ENCODE results near the gene ITPR2. TPM values are rescaled to one million over a fixed set of nuclear protein-coding genes. Genes with fewer than 3 reads are reported as not detected.
"Not testable (repeated sequence)": the region's sequence is repeated elsewhere in the genome, so short reads cannot be mapped to it uniquely, and the experiment has no call there.

The ITPR2 gene
- total RNA-seq, 3 donors from 2014 or later: 18.2 to 26.7 (median 21.0) TPM

DNA sequence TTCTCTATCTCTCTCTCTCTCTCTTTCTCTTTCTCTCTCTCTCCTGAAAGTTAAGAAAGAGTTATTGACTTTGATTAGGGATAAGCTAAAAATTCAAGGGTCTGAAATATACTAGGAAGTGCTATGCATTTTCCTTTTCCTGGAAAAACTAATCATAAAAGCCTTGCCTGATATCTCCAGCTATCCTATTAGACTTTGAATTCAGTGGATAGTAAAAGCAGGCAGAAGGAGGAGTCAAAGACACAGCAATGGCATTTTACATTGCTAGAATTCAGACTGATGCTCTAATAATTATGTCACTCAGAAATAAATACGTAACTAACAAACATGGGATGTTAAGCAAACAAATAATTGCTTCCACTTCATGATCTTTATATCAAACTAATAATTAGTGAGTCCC lies 365.6 kb downstream of the ITPR2 start:
- Mint-ChIP-seq H3K9me3 (no peaks in the 10 kb centered on the region), H3K4me1 (ENCODE audit: low read depth) (no peaks in the 10 kb centered on the region), H3K27me3 (ENCODE audit: low read depth) (no peaks in the 10 kb centered on the region), H3K4me3 (no peak overlapping the region), H3K36me3 (ENCODE audit: insufficient read depth) (peaks cover 38% of the 10 kb centered on the region)
- DNase-seq (no peak), ATAC-seq (no peak)

DNA sequence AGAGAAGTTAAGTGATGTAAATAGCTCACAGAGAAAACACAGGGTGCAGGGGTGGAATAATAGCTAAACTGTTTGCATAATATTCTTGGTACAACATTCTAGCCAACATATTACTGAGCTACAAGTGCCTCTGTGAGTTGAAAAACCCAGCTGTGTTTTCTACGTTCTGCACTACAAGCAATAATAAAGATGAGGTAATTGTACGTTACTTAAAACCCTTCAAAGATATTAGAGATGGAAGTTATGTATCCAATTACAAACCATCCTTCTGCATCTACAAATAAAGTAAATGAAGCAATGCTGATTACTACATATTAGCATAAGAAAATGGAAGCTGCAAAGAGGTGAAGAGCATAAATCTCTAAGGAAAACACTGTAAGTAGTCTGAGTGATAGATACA lies 366.3 kb downstream of the ITPR2 start:
- Mint-ChIP-seq H3K4me1 (ENCODE audit: low read depth) (no peaks in the 10 kb centered on the region), H3K36me3 (ENCODE audit: insufficient read depth) (peaks cover 36% of the 10 kb centered on the region), H3K27me3 (ENCODE audit: low read depth) (no peaks in the 10 kb centered on the region), H3K4me3 (no peak overlapping the region), H3K9me3 (no peaks in the 10 kb centered on the region)
- no peak for DNase-seq
- ATAC-seq: no peak

DNA sequence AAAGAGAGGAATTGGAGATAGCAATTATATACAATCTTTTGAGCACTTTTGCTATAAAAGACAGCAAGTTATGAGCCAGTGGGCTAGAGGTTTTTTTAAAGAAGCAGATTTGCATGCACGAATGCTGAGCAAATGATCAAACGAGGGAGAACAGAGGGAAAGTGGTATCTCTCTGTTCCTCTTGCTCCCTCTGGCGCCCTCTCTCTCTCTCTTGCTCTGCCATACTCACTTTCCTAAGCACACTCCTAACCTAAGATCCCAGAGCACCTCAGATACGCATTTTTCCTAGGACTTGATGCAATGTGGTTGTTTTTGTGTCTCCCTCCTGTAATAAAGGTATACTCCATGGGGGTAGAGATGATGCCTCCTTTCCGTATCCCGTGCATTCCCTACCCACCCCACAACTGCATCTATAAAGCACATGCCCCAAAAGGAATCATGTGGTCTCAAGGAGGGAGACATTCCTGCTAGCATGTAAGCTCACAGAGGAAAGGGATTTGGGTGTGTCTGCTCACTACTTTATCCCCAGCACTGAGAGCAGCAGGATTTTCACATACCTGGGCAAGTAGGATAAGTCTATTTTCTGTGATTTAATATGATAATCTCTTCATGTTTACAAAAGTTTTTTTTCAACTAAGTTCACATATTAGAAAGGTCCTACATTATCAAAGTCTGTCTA lies 367.4 kb downstream of the ITPR2 start:
- no peak for DNase-seq
- H3K4me1 Mint-ChIP-seq (ENCODE audit: low read depth): no peaks in the 10 kb centered on the region
- no peak overlapping the region for H3K4me3 Mint-ChIP-seq

DNA sequence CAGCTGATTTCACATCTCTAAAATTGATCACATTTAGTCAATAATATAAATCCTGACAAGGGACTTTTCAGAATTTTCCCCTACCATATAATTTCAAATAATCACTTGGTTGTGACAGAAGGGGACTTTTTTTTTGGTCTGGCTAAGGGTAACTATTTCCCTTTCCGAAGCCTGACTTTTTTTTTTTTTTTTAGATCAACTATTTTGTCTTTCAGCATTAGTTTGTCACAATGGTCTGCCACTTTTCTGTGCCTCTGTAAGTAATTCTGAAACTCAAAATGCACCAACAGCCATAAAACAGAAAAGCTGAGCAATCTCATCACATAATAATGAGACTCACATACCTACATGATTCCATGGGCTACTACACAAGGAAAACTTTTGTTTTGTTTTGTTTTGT lies 371.2 kb downstream of the ITPR2 start:
- ATAC-seq: no peak
- H3K36me3 Mint-ChIP-seq (ENCODE audit: insufficient read depth): peaks cover 48% of the 10 kb centered on the region

More for the DNA sequence above, 367.4 kb downstream of the ITPR2 start:
- no peak for ATAC-seq
- H3K9me3 Mint-ChIP-seq: no peaks in the 10 kb centered on the region
- H3K36me3 Mint-ChIP-seq (ENCODE audit: insufficient read depth): peaks cover 32% of the 10 kb centered on the region
- H3K27me3 Mint-ChIP-seq (ENCODE audit: low read depth): no peaks in the 10 kb centered on the region

DNA sequence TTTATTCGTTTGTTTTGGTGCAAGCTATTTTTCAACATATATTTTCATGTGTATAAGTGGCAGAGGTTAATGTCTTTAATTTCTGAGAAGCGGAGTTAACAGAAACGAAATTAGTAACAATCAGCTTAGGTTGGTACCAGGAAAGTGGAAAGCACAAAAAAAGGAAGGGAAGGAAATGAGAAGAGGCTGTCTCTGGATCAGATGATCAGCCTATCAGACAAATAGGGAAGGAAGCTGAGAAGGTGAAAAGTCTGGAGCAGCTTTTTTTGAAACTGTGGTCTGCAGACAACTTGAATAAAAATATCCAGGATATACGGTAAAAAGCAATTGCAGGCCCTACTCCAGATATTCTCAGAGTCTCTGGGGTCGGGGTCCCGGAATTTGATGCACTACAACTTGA lies 372.6 kb downstream of the ITPR2 start:
- Mint-ChIP-seq H3K9me3 (no peaks in the 10 kb centered on the region), H3K4me3 (no peak overlapping the region), H3K4me1 (ENCODE audit: low read depth) (no peaks in the 10 kb centered on the region), H3K36me3 (ENCODE audit: insufficient read depth) (peaks cover 49% of the 10 kb centered on the region), H3K27me3 (ENCODE audit: low read depth) (no peaks in the 10 kb centered on the region)
- no peak for ATAC-seq
- no peak for DNase-seq

More for the DNA sequence above, 371.2 kb downstream of the ITPR2 start:
- Mint-ChIP-seq H3K4me1 (ENCODE audit: low read depth) (no peaks in the 10 kb centered on the region), H3K27me3 (ENCODE audit: low read depth) (no peaks in the 10 kb centered on the region), H3K9me3 (no peaks in the 10 kb centered on the region), H3K4me3 (no peak overlapping the region)
- no peak for DNase-seq

DNA sequence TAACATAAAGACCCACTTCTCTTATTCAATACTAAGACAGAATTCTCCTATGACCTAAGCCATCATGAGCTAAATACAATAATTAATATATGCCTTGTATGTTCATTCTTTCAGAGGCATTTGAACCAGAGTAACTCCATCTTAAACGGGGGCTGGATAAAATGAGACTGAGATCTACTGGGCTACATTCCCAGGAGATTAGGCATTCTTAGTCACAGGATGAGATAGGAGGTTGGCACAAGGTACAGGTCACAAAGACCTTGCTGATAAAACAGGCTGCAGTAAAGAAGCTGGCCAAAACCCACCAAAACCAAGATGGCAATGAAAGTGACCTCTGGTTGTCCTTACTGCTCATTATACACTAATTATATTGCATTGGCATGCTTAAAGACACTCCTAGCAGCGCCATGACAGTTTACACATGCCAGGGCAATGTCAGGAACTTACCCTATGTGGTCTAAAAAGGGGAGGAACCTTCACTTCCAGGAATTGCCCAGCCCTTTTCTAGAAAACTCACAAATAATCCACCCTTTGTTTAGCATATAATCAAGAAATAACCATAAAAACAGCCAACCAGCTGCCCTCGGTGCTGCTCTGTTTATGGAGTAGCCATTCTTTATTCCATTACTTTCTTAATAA lies 376.9 kb downstream of the ITPR2 start:
- ATAC-seq (no peak), DNase-seq (no peak)
- Mint-ChIP-seq H3K4me1 (ENCODE audit: low read depth) (peaks cover 2% of the 10 kb centered on the region), H3K4me3 (no peak overlapping the region), H3K27me3 (ENCODE audit: low read depth) (no peaks in the 10 kb centered on the region), H3K9me3 (no peaks in the 10 kb centered on the region), H3K36me3 (ENCODE audit: insufficient read depth) (peaks cover 48% of the 10 kb centered on the region)

DNA sequence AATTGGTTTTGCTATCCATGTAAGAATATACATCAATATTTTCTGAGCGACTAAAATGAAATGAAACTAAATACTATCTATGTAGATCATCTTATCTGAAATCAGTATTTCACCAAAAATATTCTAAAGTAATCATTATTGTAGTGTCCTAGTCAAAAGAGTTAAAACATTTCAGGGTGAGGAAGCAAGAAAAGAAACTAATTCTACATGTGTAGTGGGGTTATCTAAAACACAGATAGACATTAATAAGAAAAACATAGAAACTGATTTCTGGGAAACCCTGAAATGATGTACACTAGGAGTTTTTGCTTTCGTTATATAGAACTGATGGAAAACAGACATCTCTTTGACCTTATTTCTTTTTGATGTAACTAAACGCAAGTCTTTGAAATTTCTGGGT lies 379.7 kb downstream of the ITPR2 start:
- no peak for ATAC-seq
- peaks cover 39% of the 10 kb centered on the region for H3K36me3 Mint-ChIP-seq (ENCODE audit: insufficient read depth)
- DNase-seq: no peak
- no peaks in the 10 kb centered on the region for H3K9me3 Mint-ChIP-seq
- H3K4me1 Mint-ChIP-seq (ENCODE audit: low read depth): peaks cover 2% of the 10 kb centered on the region
- no peaks in the 10 kb centered on the region for H3K27me3 Mint-ChIP-seq (ENCODE audit: low read depth)
- H3K4me3 Mint-ChIP-seq: no peak overlapping the region

DNA sequence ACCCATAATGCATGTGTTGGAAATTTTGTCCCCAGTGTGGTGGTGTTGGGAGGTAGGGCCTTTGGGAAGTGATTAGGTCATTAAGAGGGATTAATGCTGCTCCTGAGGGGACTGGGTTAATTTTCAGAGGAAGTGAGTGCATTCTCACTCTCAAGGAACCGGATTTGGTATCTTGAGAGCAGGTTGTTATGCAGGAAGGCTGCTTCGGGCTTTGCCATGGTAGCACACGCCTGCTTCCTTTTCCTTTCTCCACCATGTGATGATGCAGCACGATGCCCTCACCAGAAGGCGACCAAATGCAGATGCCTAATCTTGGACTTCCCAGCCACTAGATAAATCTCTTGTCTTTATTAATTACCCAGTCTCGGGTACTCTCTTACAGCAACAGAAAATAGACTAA lies 380.5 kb downstream of the ITPR2 start:
- Mint-ChIP-seq H3K36me3 (ENCODE audit: insufficient read depth) (peaks cover 31% of the 10 kb centered on the region), H3K4me3 (no peak overlapping the region), H3K4me1 (ENCODE audit: low read depth) (peaks cover 2% of the 10 kb centered on the region), H3K27me3 (ENCODE audit: low read depth) (no peaks in the 10 kb centered on the region), H3K9me3 (no peaks in the 10 kb centered on the region)
- DNase-seq: no peak
- no peak for ATAC-seq

DNA sequence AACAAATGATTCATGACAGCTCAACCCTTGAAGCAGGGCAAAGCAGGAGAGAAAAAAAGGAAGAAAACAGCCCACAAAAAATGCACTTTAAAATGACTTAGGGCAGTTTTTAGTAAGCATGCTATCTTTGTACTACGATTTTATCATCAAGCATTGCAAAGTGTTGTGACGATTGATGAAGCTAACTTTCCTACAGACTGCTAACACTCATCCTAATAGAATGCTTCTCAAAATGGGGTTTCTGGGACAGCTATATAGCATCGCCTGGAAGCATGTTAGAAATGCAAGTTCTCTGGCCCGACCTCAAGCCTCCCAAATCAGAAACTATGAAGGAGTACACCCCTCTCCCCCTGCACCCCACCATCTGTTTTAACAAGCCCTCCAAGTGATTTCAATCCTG lies 381.2 kb downstream of the ITPR2 start:
- H3K4me1 Mint-ChIP-seq (ENCODE audit: low read depth): peaks cover 2% of the 10 kb centered on the region
- no peaks in the 10 kb centered on the region for H3K9me3 Mint-ChIP-seq
- H3K36me3 Mint-ChIP-seq (ENCODE audit: insufficient read depth): peaks cover 25% of the 10 kb centered on the region
- ATAC-seq: no peak
- no peak overlapping the region for H3K4me3 Mint-ChIP-seq
- DNase-seq: no peak
- H3K27me3 Mint-ChIP-seq (ENCODE audit: low read depth): no peaks in the 10 kb centered on the region

DNA sequence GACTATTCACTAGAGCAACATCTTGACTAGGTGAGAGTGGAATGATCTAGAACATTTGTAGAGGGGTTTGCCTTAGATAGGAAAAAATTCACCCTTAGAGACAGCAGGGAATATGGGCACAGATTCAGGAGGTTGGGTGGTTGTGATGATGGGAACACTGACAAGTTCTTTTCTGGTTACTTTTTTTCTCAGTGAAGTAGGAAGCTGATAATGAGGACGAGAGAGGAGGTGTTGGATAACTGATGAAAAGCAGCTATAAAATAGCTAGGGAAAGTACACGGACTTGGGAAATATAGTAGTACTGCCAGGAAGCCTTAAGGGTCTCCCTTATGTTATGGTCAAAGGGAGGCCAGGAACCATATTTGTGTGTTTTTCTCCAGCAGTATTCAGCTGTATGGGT lies 387.1 kb downstream of the ITPR2 start:
- Mint-ChIP-seq H3K4me1 (ENCODE audit: low read depth) (no peaks in the 10 kb centered on the region), H3K9me3 (no peaks in the 10 kb centered on the region), H3K27me3 (ENCODE audit: low read depth) (no peaks in the 10 kb centered on the region), H3K4me3 (no peak overlapping the region), H3K36me3 (ENCODE audit: insufficient read depth) (peaks cover 40% of the 10 kb centered on the region)
- DNase-seq (no peak), ATAC-seq (no peak)

DNA sequence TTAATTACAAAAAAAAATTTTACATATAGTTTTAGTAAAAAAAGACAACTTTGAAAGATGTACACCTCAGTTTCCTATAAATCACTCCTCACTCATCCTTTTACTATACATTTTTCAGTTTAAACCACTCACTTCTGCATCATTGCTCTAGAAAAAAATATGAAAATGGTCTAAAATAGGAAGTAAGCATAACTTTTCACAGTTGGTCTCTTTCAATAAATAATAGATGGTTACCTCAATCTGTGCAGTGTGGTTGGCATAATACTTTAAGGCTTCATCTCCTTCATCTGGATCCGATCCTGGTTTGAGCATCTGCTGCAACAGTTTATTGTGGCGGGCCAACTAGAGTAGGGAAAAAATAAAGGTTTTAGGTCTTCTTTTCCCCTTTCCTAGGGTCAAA lies 389.7 kb downstream of the ITPR2 start:
- H3K27me3 Mint-ChIP-seq (ENCODE audit: low read depth): no peaks in the 10 kb centered on the region
- H3K4me3 Mint-ChIP-seq: no peak overlapping the region
- no peaks in the 10 kb centered on the region for H3K4me1 Mint-ChIP-seq (ENCODE audit: low read depth)
- no peak for DNase-seq
- ATAC-seq: no peak
- H3K36me3 Mint-ChIP-seq (ENCODE audit: insufficient read depth): peaks cover 40% of the 10 kb centered on the region
- H3K9me3 Mint-ChIP-seq: no peaks in the 10 kb centered on the region

DNA sequence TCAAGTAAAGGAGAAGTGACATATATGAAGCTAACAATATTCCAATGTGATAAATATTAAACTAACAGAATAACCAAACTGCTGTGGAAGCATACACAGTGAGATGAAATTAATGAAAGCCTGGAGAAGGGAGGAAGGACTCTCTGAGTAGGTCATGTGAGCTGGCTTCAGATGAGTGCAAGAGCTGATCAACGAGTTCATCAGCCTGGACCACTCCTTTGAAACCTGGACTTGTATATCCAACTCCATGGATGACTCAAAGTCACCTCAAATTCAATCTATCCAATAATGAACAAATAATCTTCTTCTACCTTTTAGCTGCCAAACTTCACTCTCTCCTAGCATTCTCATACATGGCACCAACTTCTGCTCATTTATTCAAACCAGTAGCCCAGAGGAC lies 391.6 kb downstream of the ITPR2 start:
- ATAC-seq (no peak), DNase-seq (no peak)
- H3K9me3 Mint-ChIP-seq: no peaks in the 10 kb centered on the region
- no peaks in the 10 kb centered on the region for H3K4me1 Mint-ChIP-seq (ENCODE audit: low read depth)
- H3K4me3 Mint-ChIP-seq: no peak overlapping the region
- H3K27me3 Mint-ChIP-seq (ENCODE audit: low read depth): no peaks in the 10 kb centered on the region
- H3K36me3 Mint-ChIP-seq (ENCODE audit: insufficient read depth): peaks cover 40% of the 10 kb centered on the region

DNA sequence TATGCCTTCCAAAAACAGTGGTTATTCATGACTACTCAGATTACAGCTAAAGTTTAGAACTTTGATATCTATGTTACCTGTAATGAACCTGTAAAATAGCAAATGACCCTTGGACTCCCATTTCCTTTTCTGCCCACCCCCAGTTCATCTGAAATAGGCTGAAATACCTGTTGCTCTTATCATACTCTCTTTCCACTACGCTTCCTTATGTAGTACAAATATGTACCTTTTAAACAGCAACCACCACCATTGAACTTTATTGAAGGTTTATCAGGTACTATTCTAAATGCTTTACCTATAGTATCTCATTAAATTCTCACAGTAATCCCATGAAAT lies 398.0 kb downstream of the ITPR2 start:
- no peak for ATAC-seq

DNA sequence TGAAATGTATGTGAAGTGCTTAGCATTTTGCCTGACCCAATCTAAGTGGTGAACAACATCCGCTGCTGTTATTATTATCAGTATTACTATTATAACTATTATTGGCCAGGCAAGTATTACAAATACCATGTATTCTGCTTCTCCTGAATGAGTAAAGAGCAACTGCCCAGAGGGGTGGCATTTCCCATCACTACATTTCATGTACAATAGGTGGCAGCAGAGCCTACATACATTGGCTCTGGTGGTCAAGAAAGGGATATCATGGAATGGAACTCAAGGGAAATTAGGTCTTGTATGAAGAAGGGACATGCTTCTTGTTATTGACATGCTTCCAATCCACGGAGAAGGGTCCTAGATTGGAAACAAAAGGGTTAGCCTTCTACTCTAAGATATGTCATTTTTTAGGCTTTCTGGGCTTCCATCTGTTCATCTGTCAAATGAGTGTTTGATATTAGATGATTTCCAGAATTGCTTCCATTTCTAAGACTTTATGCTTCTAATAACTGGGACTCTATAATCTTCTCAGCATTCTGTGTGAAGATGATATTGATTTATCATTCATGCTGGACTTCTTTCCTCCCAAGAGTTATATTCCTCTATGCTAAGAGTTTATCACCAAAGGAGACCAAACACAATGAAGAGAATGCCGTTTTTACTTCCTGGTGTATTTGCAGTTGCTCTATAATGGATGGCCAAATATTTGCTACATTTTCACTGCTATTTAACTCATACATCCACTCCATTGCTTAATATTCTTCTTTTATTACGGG lies 398.5 kb downstream of the ITPR2 start:
- DNase-seq (no peak), ATAC-seq (no peak)
- H3K4me1 Mint-ChIP-seq (ENCODE audit: low read depth): no peaks in the 10 kb centered on the region
- no peaks in the 10 kb centered on the region for H3K27me3 Mint-ChIP-seq (ENCODE audit: low read depth)
- no peaks in the 10 kb centered on the region for H3K9me3 Mint-ChIP-seq
- peaks cover 22% of the 10 kb centered on the region for H3K36me3 Mint-ChIP-seq (ENCODE audit: insufficient read depth)
- no peak overlapping the region for H3K4me3 Mint-ChIP-seq

More for the DNA sequence above, 398.0 kb downstream of the ITPR2 start:
- H3K4me1 Mint-ChIP-seq (ENCODE audit: low read depth): no peaks in the 10 kb centered on the region
- H3K4me3 Mint-ChIP-seq: no peak overlapping the region
- no peaks in the 10 kb centered on the region for H3K27me3 Mint-ChIP-seq (ENCODE audit: low read depth)
- H3K36me3 Mint-ChIP-seq (ENCODE audit: insufficient read depth): peaks cover 21% of the 10 kb centered on the region
- no peaks in the 10 kb centered on the region for H3K9me3 Mint-ChIP-seq
- no peak for DNase-seq

DNA sequence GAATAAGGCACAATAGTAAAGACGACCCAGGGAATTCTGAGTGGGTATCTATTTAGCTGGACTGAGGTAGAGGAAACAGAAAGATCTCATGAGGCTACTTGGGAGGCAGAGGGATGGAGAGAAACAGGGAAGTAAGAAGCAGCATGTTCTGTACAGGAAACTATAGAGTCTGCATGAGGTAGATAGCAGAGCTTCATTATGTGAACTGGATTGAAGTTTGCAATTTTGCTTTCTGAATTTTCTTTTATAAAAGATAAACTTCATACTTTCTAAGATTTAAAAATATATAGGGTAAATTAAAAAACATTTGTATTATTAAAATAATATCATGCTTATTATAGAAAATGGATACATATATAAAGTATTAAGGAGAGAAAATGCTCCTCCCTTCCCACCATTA lies 399.3 kb downstream of the ITPR2 start:
- H3K36me3 Mint-ChIP-seq (ENCODE audit: insufficient read depth): peaks cover 24% of the 10 kb centered on the region
- not testable (repeated sequence) for ATAC-seq; DNase-seq; H3K9me3 Mint-ChIP-seq; H3K27me3 Mint-ChIP-seq (ENCODE audit: low read depth); H3K4me3 Mint-ChIP-seq; H3K4me1 Mint-ChIP-seq (ENCODE audit: low read depth)

Data from activated T-cell treated with anti-CD3 and anti-CD28 coated beads, Interleukin-2, amount 50 U/mL, for 4 hours (primary cell).